PFSK-1 (cell line): Measurements from ENCODE around the gene CASP5.

Experiments used
- FOXP2 ChIP-seq: optimal IDR thresholded peaks from 2 replicates; pipeline ENCODE3; 2011; ENCODE audit warnings: borderline replicate concordance, control low read depth, inconsistent platforms; ENCODE audit not compliant: insufficient read depth; ENCODE audit errors: extremely low read length, extremely low read depth
- POLR2AphosphoS5 ChIP-seq: IDR thresholded peaks from 2 replicates; pipeline ENCODE4 v1.6.1; 2012; ENCODE audit warnings: low read depth, mild to moderate bottlenecking, control low read depth, low read length, moderate library complexity
- REST ChIP-seq, 2 experiments: IDR thresholded peaks; 2 replicates each; pipeline versions ENCODE4 v1.6.1 to v1.8.0; 2011 to 2012; ENCODE audit warnings: low read depth in 2 of 2, low read length in 2 of 2, control low read depth in 1 of 2, inconsistent platforms in 1 of 2, mild to moderate bottlenecking in 1 of 2, moderate library complexity in 1 of 2; ENCODE audit not compliant: insufficient read depth in 1 of 2
- SIN3A ChIP-seq: IDR thresholded peaks from 2 replicates; pipeline ENCODE4 v1.6.1; 2012; ENCODE audit warnings: mild to moderate bottlenecking, low read length, moderate library complexity, borderline replicate concordance; ENCODE audit not compliant: insufficient read depth
- TAF1 ChIP-seq: IDR thresholded peaks from 2 replicates; pipeline ENCODE4 v1.6.1; 2012; ENCODE audit warnings: low read length, control low read depth, borderline replicate concordance; ENCODE audit not compliant: insufficient read depth

The CASP5 gene

GRCh38 chr11:104962852-104963251, 60.1 kb downstream of the CASP5 start:
- TF ChIP-seq TAF1 (no peak), POLR2AphosphoS5 (no peak), SIN3A (no peak)

- TF ChIP-seq SIN3A (no peak), POLR2AphosphoS5 (no peak), FOXP2 (no peak), REST (IDR thresholded peaks at IDR 0.05; ENCODE audit: insufficient read depth in 1 of 2, low read depth in 2 of 2, low read length in 2 of 2) (no peak), TAF1 (no peak)
Measured at GRCh38 chr11:104957280-104957679, 65.7 kb downstream of the CASP5 start.

GRCh38 chr11:104956528-104956927, 66.4 kb downstream of the CASP5 start:
- TF ChIP-seq REST (IDR thresholded peaks at IDR 0.05; ENCODE audit: insufficient read depth in 1 of 2, low read depth in 2 of 2, low read length in 2 of 2) (no peak), POLR2AphosphoS5 (no peak), FOXP2 (no peak), SIN3A (no peak), TAF1 (no peak)

GRCh38 chr11:104946907-104947306, 76.1 kb downstream of the CASP5 start:
- TF ChIP-seq FOXP2 (no peak), REST (IDR thresholded peaks at IDR 0.05; ENCODE audit: insufficient read depth in 1 of 2, low read depth in 2 of 2, low read length in 2 of 2) (no peak), POLR2AphosphoS5 (no peak), SIN3A (no peak), TAF1 (no peak)
